GM19468 (cell line): Measurements from ENCODE around the gene TCF7L1.
"Not testable (repeated sequence)": the region's sequence is repeated elsewhere in the genome, so short reads cannot be mapped to it uniquely, and the experiment has no call there.

Source experiments
- ATAC-seq: cut with Tn5 transposase; IDR thresholded peaks from one replicate; pipeline ENCODE4 v1.9.1; 2021; ENCODE audit warnings: mild to moderate bottlenecking, moderate library complexity, moderate number of reproducible peaks; ENCODE audit not compliant: unreplicated experiment; ENCODE audit errors: extremely low read depth

TCF7L1 gene

GRCh38 chr2:85132834-85133637, at the start of gene TCF7L1:
TSS of gene TCF7L1 (plus strand) at chr2:85133392. CDS start at chr2:85133685, 293 bp downstream.
- ATAC-seq = no peak

GRCh38 chr2:85085563-85085962, 47.6 kb upstream of the TCF7L1 start:
- no peak for ATAC-seq

GRCh38 chr2:85087541-85087940, 45.7 kb upstream of the TCF7L1 start:
- no peak for ATAC-seq

- ATAC-seq = no peak
These were observed 44.3 kb upstream of the TCF7L1 start for GRCh38 chr2:85088921-85089320.

GRCh38 chr2:85089585-85089984, 43.6 kb upstream of the TCF7L1 start:
- ATAC-seq = no peak

- ATAC-seq = no peak
These were observed 41.4 kb upstream of the TCF7L1 start for GRCh38 chr2:85091838-85092237.

- ATAC-seq = no peak
These were observed 38.1 kb upstream of the TCF7L1 start for GRCh38 chr2:85095094-85095493.

- no peak for ATAC-seq
These were observed 36.6 kb upstream of the TCF7L1 start for GRCh38 chr2:85096616-85097015.

GRCh38 chr2:85104228-85104627, 29.0 kb upstream of the TCF7L1 start:
- no peak for ATAC-seq

GRCh38 chr2:85106489-85107180, 26.6 kb upstream of the TCF7L1 start:
- ATAC-seq = no peak

GRCh38 chr2:85110991-85111560, 22.1 kb upstream of the TCF7L1 start:
- ATAC-seq = no peak

- ATAC-seq = no peak
These were observed 21.3 kb upstream of the TCF7L1 start for GRCh38 chr2:85111819-85112281.

- ATAC-seq = no peak
These were observed 20.1 kb upstream of the TCF7L1 start for GRCh38 chr2:85112906-85113625.

- no peak for ATAC-seq
These were observed 18.4 kb upstream of the TCF7L1 start for GRCh38 chr2:85114586-85115330.

GRCh38 chr2:85116207-85116606, 17.0 kb upstream of the TCF7L1 start:
- no peak for ATAC-seq

- no peak for ATAC-seq
These were observed 13.3 kb upstream of the TCF7L1 start for GRCh38 chr2:85119900-85120299.

- no peak for ATAC-seq
These were observed 12.8 kb upstream of the TCF7L1 start for GRCh38 chr2:85120363-85120762.

GRCh38 chr2:85126462-85126861, 6.7 kb upstream of the TCF7L1 start:
- not testable (repeated sequence) for ATAC-seq

GRCh38 chr2:85129861-85130260, 3.3 kb upstream of the TCF7L1 start:
- no peak for ATAC-seq

GRCh38 chr2:85130407-85130806, 2.8 kb upstream of the TCF7L1 start:
- no peak for ATAC-seq
